ENCODE measurements around the gene AGAP1. TPM values are rescaled to one million over a fixed set of nuclear protein-coding genes. Genes with fewer than 3 reads are reported as not detected.

AGAP1 gene
- total RNA-seq, 2 donors from 2014 or later: 19.1 to 20.8 TPM

DNA sequence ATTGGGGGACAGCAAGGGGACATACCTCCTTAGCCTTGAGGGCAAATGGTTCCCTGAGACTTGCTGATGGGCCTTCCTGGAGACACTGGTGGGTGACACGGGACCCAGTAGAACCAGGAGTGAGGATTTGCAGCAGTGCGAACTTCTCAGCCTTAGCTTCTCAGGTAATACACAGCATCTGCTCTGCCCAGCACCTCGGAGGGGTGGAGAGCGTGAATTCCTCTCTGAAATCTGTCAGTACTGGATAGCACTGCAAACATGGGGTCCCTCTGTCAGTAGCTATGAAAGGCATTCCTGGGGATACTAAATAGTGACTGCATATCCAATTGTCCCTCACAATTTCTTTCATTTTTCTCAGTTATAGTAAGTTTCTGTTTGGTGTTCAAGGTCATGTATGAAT is 522.7 kb downstream of the AGAP1 start:
- Histone ChIP-seq H3K36me3 (no peaks in the 10 kb centered on the region), H3K9me3 (no peaks in the 10 kb centered on the region), H3K27ac (no peak overlapping the region), H3K27me3 (replicated peaks; ENCODE audit: insufficient read depth) (no peaks in the 10 kb centered on the region), H3K4me3 (no peak overlapping the region), H3K4me1 (ENCODE audit: control insufficient read depth in 1 of 2, low read depth in 2 of 2) (no peaks in the 10 kb centered on the region)
- DNase-seq (ENCODE audit: low spot score) (no peak), ATAC-seq (ENCODE audit: insufficient number of reproducible peaks, low FRiP score, low read depth) (no peak)
- no peak for TF ChIP-seq CTCF (IDR thresholded peaks at IDR 0.05)

DNA sequence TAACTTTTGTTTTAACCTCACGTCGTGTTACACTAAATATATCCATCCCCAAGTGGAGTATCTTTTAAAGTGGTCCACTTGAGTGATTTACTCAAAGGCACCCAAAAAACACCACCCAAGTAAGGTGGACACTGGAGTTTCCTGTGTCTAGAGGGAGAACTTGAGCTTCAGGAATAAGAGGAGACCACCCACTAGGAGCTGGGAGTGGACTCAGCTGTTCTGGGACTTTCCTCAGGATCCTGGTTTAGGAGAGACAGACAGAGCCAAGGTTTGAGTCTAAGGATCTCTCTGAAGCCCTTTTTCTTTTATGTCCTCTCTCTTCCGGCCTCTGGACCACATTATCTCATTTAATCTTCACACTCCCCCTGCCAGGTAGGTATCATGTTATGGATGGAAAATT is 523.6 kb downstream of the AGAP1 start:
- no peak overlapping the region for H3K4me3 ChIP-seq
- no peaks in the 10 kb centered on the region for H3K36me3 ChIP-seq
- H3K4me1 ChIP-seq (ENCODE audit: control insufficient read depth in 1 of 2, low read depth in 2 of 2): no peaks in the 10 kb centered on the region
- no peaks in the 10 kb centered on the region for H3K27me3 ChIP-seq (replicated peaks; ENCODE audit: insufficient read depth)
- no peaks in the 10 kb centered on the region for H3K9me3 ChIP-seq
- DNase-seq (ENCODE audit: low spot score) (no peak), ATAC-seq (ENCODE audit: insufficient number of reproducible peaks, low FRiP score, low read depth) (no peak)
- no peak for TF ChIP-seq CTCF (IDR thresholded peaks at IDR 0.05)
- no peak overlapping the region for H3K27ac ChIP-seq

- H3K36me3 ChIP-seq: no peaks in the 10 kb centered on the region
- H3K9me3 ChIP-seq: no peaks in the 10 kb centered on the region
- no peaks in the 10 kb centered on the region for H3K4me1 ChIP-seq (ENCODE audit: control insufficient read depth in 1 of 2, low read depth in 2 of 2)
- H3K4me3 ChIP-seq: no peak overlapping the region
- no peak for TF ChIP-seq CTCF (IDR thresholded peaks at IDR 0.05)
- no peak for DNase-seq (ENCODE audit: low spot score)
- H3K27ac ChIP-seq: no peak overlapping the region
- H3K27me3 ChIP-seq (replicated peaks; ENCODE audit: insufficient read depth): no peaks in the 10 kb centered on the region
- ATAC-seq (ENCODE audit: insufficient number of reproducible peaks, low FRiP score, low read depth): no peak
Measured at GRCh38 chr2:236019434-236019833, 525.6 kb downstream of the AGAP1 start.

DNA sequence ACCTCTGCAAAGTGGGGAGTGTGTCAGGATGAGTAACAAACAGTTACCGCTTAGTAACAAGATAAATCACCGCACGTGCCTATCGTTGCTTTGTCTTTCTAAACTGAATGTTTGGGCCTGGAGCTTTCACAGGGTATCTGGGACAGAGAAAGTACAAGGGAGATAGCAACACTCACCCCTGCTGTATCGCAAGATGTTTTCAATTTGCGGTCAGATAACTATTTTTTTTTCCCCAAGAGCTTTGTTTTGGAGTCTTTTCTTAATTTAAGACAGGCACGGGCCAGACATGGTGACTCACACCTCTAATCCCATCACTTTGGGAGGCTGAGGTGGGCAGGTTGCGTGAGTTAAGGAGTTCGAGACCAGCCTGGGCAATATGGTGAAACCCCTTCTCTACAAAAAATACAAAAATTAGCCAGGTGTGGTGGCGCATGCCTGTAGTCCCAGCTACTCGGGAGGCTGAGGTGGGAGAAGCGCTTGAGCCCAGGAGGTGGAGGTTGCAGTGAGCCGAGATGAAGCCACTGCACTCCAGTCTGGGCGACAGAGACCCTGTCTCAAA is 527.7 kb downstream of the AGAP1 start:
- H3K27ac ChIP-seq: no peak overlapping the region
- no peak overlapping the region for H3K4me3 ChIP-seq
- no peaks in the 10 kb centered on the region for H3K36me3 ChIP-seq
- no peaks in the 10 kb centered on the region for H3K4me1 ChIP-seq (ENCODE audit: control insufficient read depth in 1 of 2, low read depth in 2 of 2)
- H3K9me3 ChIP-seq: no peaks in the 10 kb centered on the region
- ATAC-seq (ENCODE audit: insufficient number of reproducible peaks, low FRiP score, low read depth): no peak
- no peak for TF ChIP-seq CTCF (IDR thresholded peaks at IDR 0.05)
- no peak for DNase-seq (ENCODE audit: low spot score)
- no peaks in the 10 kb centered on the region for H3K27me3 ChIP-seq (replicated peaks; ENCODE audit: insufficient read depth)

DNA sequence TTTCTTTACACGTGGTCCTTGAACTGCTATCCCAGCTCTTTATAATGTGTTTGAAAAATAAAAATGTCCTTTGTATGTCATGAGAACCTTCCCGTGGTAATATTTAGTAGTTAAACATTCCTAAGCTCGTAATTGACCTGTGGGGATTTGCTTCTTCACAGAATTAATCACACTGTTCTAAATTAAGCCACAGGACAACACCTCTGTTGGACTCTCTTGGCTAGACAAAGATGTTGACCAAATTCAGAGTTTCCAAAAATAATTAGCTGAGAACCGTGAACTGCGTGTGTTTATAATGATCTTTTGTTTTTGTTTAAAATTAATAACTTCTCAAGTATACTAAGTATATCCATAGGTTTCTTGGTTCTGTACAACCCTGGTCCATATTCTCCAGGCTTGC is 528.3 kb downstream of the AGAP1 start:
- H3K4me3 ChIP-seq: no peak overlapping the region
- H3K4me1 ChIP-seq (ENCODE audit: control insufficient read depth in 1 of 2, low read depth in 2 of 2): no peaks in the 10 kb centered on the region
- H3K36me3 ChIP-seq: no peaks in the 10 kb centered on the region
- no peaks in the 10 kb centered on the region for H3K9me3 ChIP-seq
- H3K27ac ChIP-seq: no peak overlapping the region
- no peak for TF ChIP-seq CTCF (IDR thresholded peaks at IDR 0.05)
- no peak for ATAC-seq (ENCODE audit: insufficient number of reproducible peaks, low FRiP score, low read depth)
- no peak for DNase-seq (ENCODE audit: low spot score)
- no peaks in the 10 kb centered on the region for H3K27me3 ChIP-seq (replicated peaks; ENCODE audit: insufficient read depth)

Data from thoracic aorta (tissue), 2 donors.